Brain microvascular endothelial cell (primary cell): ENCODE results near the gene INHBC.

ENCODE experiments used
- DNase-seq: peaks from one replicate; pipeline ENCODE4 v3.0.0-alpha.2; 2020
- H3K27ac ChIP-seq: fragments of 250-450 bp; sonication (Bioruptor Pico); 2 replicates; pipeline ENCODE4 v1.5.1; 2020; ENCODE audit warnings: mild to moderate bottlenecking, moderate library complexity
- H3K27me3 ChIP-seq: fragments of 250-450 bp; sonication (Bioruptor Pico); replicated peaks from 2 replicates; pipeline ENCODE4 v1.5.1; 2020; ENCODE audit warnings: mild to moderate bottlenecking
- H3K36me3 ChIP-seq: fragments of 250-450 bp; sonication (Bioruptor Pico); replicated peaks from 2 replicates; pipeline ENCODE4 v1.5.1; 2020; ENCODE audit warnings: mild to moderate bottlenecking
- H3K4me3 ChIP-seq: 2 replicates; pipeline ENCODE4 v1.5.1; 2011; ENCODE audit warnings: low read depth, mild to moderate bottlenecking, control low read depth, low read length, moderate library complexity
- in situ Hi-C: cut with HindIII; loops from 2 replicates; pipeline ENCODE4 v1.10.0; 2017; ENCODE audit warnings: low sequenced_read_pairs, low pct_ligation_motif_present
- TF ChIP-seq, protein P1 (sequence below): IDR thresholded peaks from 2 replicates; pipeline ENCODE4 v1.5.1; 2011; ENCODE audit warnings: low read depth, mild to moderate bottlenecking, moderate library complexity, low read length, control low read depth, inconsistent platforms; ENCODE audit errors: missing control alignments

INHBC gene

DNA sequence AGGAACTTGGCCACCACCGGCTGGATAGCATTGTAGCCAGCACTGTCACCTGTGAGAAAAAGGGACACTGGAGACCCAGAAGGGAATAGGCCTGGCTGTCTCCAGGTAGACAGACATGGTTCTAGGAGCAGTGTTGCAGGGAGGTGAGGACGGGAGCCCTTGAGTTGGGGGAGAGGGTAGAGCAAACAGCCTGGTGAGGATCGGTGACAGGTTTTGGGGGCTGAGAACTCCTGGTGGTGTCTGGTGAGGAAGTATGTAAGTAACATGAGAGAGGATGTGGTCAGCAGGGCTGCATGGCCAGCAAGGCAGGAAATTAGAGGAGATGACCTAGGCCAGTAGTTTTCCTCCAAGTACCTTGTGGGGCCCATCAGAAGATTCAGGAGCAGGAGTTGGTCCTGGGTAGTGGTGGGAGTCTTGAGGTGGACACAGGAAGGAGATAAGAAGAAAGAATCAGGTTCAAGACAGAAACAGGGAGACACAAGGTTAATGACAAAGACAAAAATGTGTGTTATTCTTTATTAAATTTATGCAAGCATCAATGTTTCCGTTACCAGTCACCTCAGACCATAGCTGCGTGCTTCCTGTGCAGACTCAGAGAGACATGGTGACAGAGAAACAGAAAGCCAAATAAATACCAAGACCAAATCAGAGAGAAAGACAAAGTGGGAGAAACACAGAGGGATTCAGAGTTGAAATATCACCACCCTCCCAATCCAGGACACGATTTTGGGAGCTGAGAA, 45.0 kb downstream of the INHBC start, which contains the start of gene ARHGAP9:
TSS of gene ARHGAP9 (minus strand) at position 491 of the 740 bp plus-strand sequence. CDS start at position 31, 460 bp downstream.
- Histone ChIP-seq H3K36me3 (no peaks in the 10 kb centered on the region), H3K27ac (no peak within 1 kb of the TSS), H3K27me3 (peaks cover 19% of the 10 kb centered on the region), H3K4me3 (no peak within 1 kb of the TSS)
- DNase-seq: no peak
- in situ Hi-C loops: no loop called here
- TF ChIP-seq, protein P1, sequence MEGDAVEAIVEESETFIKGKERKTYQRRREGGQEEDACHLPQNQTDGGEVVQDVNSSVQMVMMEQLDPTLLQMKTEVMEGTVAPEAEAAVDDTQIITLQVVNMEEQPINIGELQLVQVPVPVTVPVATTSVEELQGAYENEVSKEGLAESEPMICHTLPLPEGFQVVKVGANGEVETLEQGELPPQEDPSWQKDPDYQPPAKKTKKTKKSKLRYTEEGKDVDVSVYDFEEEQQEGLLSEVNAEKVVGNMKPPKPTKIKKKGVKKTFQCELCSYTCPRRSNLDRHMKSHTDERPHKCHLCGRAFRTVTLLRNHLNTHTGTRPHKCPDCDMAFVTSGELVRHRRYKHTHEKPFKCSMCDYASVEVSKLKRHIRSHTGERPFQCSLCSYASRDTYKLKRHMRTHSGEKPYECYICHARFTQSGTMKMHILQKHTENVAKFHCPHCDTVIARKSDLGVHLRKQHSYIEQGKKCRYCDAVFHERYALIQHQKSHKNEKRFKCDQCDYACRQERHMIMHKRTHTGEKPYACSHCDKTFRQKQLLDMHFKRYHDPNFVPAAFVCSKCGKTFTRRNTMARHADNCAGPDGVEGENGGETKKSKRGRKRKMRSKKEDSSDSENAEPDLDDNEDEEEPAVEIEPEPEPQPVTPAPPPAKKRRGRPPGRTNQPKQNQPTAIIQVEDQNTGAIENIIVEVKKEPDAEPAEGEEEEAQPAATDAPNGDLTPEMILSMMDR: no peak

DNA sequence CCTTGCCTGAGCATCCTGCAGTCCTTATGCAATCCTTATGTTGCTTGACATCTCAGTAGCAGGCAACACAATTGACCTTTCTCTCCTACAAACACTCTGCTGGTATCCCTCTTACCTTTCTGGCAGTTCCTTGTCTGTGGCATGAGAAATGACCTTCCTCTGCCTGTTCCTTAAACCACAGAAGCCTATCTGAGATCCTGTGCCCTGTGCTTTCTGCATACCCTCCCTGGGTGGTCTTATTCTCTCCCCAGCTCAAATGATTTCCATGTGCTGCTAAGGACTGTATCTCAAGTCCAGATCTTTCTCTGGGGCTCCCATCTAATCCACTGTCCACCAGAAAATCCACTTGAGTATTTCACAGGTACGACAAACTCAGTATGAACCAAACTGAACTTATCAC, 47.1 kb downstream of the INHBC start:
- no peak overlapping the region for H3K4me3 ChIP-seq
- no peaks in the 10 kb centered on the region for H3K27me3 ChIP-seq
- H3K36me3 ChIP-seq: no peaks in the 10 kb centered on the region
- in situ Hi-C loops: no loop called here
- H3K27ac ChIP-seq: no peak overlapping the region
- DNase-seq: no peak
- TF ChIP-seq, protein P1: no peak

DNA sequence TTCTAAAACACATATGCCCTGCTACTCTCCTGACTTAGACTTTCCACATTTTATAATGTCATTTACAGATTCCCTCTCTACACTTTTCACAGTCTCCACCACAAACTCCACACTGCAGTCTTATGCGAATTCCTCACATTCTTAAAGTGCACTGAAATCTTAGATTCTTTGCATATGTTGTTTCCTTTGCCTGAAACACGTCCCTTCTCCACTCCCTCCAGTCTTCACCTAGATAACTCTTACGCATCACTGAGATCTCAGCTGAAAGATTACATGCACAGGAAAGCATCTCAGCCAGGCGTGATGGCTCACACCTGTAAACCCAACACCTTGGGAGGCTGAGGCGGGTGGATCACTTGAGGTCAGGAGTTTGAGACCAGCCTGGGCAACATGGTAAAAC, 48.9 kb downstream of the INHBC start:
- no peaks in the 10 kb centered on the region for H3K27me3 ChIP-seq
- H3K27ac ChIP-seq: no peak overlapping the region
- TF ChIP-seq, protein P1: no peak
- H3K4me3 ChIP-seq: no peak overlapping the region
- in situ Hi-C loops: no loop called here
- peak; percentile 31 for DNase-seq
- H3K36me3 ChIP-seq: no peaks in the 10 kb centered on the region

DNA sequence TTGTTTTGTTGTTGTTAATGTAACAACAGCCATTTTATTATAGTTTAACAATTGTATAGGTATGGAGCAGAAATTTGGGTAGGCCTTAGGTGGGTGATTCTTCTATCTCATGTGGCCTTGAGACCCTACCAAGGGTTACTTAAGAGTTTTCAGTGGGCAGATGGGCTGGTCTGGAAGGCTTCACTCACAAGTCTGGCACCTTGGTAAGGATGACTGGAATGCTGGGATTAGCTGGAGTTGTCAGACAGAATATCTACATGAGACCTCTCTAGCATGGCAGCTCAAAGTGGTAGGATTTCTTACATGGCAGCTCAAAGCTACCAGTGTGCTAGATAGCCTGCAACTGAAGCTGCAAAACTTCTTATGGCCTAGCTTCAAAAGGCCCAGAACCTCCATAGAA, 51.1 kb downstream of the INHBC start:
- in situ Hi-C loops: no loop called here
- Histone ChIP-seq H3K36me3 (peaks cover 9% of the 10 kb centered on the region), H3K27ac (no peak overlapping the region), H3K27me3 (no peaks in the 10 kb centered on the region), H3K4me3 (no peak overlapping the region)
- TF ChIP-seq, protein P1: no peak
- DNase-seq: no peak

DNA sequence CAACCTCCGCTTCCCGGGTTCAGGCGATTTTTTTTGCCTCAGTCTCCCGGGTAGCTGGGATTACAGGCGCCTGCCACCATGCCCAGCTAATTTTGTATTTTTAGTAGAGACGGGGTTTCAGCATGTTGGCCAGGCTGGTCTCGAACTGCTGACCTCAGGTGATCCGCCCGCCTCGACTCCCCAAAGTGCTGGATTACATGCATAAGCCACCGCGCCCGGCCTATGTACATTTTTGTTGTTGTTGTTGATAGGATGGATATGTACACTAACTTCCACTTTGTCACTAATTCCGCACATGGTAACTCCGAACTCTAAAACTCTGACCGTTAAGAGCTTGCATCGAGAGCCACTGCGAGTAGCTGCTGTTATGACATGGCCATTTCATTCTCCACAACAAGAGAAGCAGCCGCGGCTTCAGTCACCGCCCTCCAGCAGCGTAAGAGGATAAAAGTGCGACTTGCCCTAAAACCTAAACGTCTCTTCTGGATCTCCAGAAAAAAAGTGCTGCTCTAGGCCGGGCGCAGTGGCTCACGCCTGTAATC, 52.5 kb downstream of the INHBC start:
- no peaks in the 10 kb centered on the region for H3K27me3 ChIP-seq
- H3K36me3 ChIP-seq: peaks cover 21% of the 10 kb centered on the region
- DNase-seq: no peak
- no peak overlapping the region for H3K27ac ChIP-seq
- H3K4me3 ChIP-seq: peak overlapping the region; percentile 100
- in situ Hi-C loops: no loop called here
- TF ChIP-seq, protein P1: no peak
